ENCODE results near the gene CDIPT. TPM values are rescaled to one million over a fixed set of nuclear protein-coding genes. Genes with fewer than 3 reads are reported as not detected.
A peak's percentile ranks its signal among the peaks of the same experiment; 100 is the strongest.
"Not testable (repeated sequence)": the region's sequence is repeated elsewhere in the genome, so short reads cannot be mapped to it uniquely, and the experiment has no call there.

The CDIPT gene
- total RNA-seq, 1 donor from 2014 or later: 60.3 TPM

DNA sequence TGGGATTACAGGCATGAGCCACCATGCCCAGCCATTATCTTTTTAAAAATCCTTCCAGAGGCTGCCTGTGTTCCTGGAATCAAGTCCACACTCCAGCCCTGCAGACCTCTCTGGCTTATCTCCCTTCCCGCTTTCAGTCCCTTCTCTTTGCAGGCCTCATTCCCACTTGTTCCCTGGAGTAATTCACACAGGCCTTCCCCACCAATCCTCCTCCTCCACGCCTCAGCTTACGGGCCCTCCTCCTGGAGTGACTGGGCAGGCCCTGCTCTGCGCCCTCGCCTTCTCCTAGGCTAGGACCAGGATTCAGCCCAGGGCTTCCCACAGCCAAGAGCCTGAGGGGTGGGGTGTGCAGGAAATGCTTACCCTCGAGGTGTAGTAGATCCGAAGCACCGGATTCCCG is 2.8 kb downstream of the CDIPT start:
- DNase-seq (ENCODE audit: low read depth, low spot score): no peak

DNA sequence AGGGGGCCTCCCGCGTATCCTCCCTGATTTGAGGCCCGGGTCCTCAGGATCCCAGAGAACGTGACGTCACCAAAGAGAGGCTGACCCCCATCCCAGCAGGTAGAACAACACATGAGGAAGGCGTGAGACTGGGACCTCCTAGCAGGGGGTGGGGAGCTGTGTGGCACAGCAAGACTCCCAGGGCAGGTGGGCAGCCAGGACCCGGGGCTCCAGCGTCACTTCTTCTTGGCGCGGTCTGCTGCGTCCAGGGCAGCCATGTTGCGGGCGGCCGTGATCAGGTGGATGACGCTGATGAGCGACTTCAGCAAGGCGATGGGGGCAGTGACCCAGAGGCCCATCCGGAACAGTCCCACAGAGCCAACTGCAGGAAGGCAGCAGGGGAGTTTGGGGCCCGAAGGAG is 4.1 kb downstream of the CDIPT start:
- DNase-seq (ENCODE audit: low read depth, low spot score): no peak

DNA sequence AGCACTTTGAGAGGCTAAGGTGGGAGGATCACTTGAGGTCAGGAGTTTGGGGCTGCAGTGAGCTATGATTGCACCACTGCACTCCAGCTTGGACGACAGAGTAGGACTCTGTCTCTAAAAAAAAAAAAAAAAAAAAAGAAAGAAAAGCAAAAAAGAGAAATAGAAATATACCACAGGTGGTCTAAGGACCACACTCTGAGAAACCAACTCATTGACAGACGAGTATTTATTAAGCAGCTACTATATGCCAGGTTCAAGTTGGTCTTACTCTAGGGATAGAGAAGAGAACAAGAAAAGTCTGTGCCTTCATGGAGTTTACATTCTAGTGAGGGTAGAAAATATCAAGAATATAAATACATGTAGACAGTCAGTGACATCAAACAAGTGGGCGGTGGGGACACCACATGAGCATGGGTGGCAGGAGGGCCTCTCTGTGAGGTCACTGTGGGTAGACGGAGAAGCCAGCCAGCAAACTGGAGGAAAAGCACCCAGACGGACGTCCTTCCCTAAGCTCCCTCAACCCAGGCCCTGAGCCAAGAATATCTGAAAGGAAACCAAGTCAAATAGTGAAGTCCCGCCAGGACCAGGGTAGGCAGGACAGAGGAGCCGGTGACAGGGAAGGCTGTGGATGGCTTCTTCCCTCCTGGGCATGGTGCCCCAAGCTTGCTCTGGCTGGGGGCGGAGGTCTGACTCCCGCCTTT is 4.7 kb downstream of the CDIPT start:
- DNase-seq (ENCODE audit: low read depth, low spot score): no peak

DNA sequence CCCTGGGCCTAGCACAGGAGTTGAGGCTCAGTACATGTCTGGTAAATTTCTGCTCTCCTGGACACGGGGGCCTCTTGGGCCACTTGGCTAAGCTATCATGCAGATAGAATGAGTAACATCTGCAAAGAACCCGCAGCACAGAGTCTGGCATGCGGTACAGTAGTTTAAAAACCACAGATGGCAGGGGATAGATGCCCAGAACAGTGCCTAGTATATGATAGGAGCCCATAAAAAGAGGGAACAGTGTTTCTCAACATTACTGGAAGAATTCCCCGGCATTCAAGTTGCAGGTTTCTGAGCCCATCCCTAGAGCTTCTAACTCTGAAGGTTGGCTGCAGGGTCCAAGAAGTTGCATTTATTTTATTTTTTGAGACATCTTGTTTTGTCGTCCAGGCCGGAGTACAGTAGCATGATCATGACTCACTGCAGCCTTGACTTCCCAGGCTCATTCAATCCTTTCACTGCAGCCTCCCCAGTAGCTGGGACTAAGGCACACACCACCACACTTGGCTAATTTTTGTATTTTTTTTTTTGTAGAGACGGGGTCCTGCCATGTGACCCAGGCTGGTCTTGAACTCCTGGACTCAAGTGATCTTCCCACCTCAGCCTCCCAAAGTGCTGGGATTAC is 5.8 kb downstream of the CDIPT start:
- no peak for DNase-seq (ENCODE audit: low read depth, low spot score)

DNA sequence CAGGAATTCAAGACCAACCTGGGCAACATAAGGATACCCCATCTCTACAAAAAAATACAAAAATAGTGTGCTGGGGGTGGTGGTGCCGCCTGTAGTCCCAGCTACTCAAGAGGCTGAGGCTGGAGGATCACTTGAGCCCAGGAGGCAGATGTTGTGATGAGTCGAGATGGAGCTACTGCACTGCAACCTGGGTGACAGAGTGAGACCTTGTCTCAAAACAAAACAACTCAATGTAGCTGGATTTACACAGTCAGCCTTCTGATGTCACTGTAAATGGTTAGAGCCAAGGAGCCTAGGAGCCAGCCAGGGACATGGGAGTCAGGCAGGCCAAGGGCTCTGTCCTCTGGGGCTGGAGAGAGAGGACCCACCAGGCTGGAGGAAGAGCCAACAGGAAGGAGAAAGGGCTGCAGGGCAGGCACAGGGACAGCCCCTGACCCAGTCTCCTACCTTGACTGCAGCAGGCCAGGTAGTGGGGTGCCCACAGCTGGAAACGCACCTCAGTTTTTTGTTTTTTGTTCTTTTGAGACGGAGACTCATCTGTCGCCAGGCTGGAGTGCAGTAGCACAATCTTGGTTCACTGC is 8.4 kb downstream of the CDIPT start:
- DNase-seq (ENCODE audit: low read depth, low spot score): no peak

DNA sequence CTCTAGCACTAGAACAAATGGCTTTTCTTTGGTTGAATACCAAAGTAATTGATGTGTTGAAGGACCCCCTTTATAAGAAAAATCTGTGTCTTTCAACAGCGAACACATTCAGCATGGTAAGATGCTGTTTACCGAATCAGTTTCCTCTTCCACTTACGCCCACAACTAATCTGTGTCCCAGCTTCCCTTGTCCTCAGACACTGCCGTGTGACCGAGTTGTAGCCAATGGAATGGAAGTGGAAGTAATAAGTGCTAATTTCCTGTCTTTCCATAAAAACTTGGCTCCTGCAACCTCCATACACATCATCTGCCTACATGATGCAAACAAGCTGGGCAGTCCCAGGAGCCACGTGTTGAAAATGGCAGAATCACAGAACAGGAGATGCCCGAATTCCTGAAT is 10.4 kb downstream of the CDIPT start:
- DNase-seq (ENCODE audit: low read depth, low spot score): peak; percentile 64

DNA sequence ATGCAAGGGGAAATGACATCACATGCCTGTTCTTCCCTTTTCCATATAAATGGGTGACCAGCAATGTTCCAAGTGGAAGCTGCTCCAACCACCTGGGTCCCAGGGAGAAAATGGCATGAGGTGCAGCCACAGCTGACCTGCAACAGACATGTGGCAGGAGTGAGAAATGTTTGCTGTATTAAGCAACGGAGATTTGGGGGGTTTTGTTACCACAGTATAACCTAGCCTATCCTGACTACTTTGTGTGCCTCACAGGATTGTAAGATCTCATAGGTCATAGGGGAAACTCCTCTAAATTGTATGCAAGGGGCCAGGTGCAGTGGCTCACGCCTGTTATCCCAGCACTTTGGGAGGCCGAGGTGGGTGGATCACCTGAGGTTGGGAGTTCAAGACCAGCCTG is 12.0 kb downstream of the CDIPT start:
- no peak for DNase-seq (ENCODE audit: low read depth, low spot score)

DNA sequence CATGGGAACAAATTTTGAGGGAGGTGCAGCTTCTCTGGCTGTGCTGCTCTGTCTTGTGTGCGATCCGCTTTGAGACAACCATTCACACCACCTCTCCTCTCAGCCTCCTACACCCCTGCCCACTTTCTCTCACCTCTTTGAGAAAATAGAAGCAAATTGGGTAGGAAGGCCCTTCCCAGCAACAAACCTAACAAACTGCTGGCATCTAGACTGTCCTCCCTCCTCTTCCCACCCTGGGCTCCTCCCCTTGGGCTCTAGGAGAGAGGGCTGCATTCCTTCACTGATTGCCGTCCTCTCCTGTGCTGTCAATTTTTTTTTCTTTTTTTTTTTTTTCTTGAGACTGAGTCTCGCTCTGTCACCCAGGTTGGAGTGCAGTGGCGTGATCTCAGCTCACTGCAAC is 13.5 kb downstream of the CDIPT start:
- no peak for DNase-seq (ENCODE audit: low read depth, low spot score)

DNA sequence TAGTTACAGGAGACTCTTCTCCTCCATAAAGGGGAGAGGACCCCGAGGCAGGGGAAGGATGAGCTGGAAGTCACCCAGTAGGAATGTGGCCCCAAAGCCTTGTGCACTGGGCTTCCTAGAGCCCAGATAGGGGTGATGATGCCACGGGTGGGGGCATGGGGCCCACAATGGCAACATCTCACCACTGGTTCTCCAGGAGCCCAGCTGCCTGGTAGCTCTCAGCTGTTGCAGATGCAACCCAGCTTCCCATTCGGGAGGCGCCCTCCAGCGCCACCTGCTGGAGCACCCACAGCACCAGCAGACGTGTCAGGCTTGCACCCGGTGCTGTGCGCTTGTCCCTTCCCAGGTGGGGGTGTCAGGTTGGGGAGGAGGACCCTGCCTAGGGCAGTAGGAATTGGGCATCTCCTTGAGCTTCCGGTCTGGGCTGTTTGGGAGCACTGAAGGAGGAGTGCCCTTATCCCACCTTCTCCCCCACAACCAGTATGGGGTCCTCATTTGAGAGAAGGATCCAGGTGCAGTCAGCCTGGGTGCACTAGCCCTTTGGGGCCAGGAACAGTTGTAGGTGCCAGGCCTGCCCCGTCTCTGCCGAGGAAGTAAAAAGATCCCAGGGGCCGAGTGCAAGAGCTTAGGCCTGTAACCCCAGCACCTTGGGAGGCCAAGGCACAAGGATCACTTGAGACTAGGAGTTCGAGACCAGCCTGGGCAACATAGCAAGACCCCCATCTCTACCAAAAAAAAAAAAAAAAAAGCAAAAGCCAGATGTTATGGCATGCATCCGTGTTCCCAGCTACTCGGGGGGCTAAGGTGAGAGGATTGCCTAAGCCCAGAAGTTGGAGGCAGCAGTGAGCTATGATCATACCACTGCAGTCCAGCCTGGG is 14.4 kb downstream of the CDIPT start:
- DNase-seq (ENCODE audit: low read depth, low spot score): peak; percentile 46

DNA sequence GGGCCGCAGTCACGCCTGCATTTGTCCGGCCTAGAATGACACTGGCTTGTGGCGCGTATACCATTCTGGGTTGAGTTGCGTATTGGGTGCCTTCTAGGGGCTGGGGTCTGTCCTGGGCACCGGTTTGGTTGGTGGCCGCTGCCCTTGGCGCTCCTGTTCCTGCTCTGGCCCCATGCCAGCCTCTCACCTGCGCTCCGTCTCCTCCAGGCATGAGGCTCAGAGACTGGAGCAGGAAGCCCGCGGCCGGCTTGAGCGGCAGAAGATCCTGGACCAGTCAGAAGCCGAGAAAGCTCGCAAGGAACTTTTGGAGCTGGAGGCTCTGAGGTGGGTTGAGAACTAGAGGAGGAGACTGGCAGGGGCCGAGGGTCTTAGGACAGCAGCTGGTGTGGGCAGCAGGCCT is 17.4 kb downstream of the CDIPT start:
- no peak for DNase-seq (ENCODE audit: low read depth, low spot score)

DNA sequence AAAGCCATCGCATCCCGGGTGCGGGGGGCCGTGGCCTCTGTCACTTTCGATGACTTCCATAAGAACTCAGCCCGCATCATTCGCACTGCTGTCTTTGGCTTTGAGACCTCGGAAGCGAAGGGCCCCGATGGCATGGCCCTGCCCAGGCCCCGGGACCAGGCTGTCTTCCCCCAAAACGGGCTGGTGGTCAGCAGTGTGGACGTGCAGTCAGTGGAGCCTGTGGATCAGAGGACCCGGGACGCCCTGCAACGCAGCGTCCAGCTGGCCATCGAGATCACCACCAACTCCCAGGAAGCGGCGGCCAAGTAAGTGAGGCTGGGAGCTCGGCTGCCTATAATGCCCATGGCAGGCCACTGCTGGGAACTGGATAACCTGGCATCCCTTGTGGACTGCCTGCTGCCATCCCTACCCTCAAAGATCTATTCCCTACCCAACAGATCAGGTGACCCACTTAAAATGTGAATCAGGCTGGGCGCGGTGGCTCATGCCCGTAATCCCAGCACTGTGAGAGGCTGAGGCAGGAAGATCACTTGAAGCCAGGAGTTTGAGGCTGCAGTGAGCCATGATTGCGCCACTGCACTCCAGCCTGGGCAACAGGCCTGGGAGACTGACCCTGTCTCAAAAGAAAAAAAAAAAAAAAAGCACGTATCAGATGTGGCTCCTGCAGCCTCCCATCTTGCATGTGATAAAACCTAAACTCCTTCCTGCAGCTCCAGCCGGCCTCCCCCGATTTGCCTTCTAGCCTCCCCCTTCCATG is 18.3 kb downstream of the CDIPT start:
- DNase-seq (ENCODE audit: low read depth, low spot score): no peak

DNA sequence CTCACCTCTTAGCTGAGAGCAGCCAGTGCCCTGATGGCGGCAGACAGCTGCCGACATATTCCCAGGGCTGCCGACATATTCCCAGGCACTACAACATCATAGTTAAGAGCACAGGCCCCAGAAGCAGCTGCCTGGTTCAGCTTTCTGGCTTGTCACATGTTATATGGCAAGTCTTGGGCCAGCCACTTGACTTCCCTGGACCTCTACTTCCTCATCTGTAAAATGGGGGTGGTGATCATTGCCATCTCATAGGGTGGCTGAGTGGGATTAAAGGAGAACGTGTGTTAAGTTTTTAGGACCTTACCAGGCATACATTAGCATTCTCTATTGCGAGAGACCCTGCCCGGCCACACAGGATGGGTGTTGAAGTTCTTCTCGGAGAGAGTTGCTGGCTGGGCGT is 19.1 kb downstream of the CDIPT start:
- DNase-seq (ENCODE audit: low read depth, low spot score): no peak

DNA sequence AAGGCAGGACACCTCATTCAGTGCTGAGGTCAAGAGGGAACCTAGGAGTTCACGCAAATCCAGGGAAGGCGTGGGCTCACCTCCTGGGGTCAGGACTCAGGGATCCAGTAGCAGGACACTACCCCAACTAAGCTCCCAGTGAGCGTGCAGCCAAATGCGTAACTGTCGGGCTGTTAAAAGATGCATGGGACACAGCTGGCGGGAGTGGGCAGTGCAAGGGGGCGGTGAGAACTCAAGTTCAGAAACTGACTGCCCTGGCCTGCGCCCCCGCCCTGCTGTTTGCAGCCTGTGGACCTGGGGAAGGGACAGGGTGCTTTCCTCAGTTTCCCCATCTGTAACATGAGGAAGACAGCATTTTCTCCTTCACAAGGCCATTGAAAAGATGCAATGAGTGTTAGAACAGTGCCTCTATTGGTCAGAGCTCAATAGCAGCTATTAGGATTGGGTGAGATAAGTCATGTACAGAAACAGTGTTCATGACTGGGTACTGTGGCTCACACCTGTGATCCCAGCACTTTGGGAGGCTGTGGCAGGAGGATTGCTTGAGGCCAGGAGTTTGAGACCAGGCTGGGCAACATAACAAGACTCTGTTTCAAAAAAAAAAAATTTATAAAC is 20.2 kb downstream of the CDIPT start:
- DNase-seq (ENCODE audit: low read depth, low spot score): no peak

DNA sequence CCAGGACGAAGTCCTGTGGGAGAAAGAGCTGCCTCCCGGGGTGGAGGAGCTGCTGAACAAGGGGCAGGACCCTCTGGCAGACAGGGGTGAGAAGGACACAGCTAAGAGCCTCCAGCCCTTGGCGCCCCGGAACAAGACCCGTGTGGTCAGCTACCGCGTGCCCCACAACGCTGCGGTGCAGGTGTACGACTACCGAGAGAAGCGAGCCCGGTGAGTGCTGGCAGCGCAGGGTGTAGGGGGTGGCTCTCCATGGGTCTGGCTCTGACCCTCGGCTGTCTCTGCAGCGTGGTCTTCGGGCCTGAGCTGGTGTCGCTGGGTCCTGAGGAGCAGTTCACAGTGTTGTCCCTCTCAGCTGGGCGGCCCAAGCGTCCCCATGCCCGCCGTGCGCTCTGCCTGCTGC is 21.4 kb downstream of the CDIPT start:
- DNase-seq (ENCODE audit: low read depth, low spot score): no peak

DNA sequence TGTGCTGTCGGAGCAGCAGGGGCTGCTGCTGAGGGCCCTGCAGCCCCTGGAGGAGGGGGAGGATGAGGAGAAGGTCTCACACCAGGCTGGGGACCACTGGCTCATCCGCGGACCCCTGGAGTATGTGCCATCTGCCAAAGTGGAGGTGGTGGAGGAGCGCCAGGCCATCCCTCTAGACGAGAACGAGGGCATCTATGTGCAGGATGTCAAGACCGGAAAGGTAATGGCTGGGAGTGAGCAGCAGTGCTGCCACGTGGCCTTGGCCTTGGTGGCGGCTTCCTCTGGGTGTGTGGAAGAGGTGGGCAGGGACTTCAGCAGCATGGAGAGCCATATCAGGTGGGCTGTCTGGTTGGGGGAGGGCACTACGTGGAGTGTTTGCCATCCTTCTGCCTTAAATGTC is 22.8 kb downstream of the CDIPT start:
- no peak for DNase-seq (ENCODE audit: low read depth, low spot score)

DNA sequence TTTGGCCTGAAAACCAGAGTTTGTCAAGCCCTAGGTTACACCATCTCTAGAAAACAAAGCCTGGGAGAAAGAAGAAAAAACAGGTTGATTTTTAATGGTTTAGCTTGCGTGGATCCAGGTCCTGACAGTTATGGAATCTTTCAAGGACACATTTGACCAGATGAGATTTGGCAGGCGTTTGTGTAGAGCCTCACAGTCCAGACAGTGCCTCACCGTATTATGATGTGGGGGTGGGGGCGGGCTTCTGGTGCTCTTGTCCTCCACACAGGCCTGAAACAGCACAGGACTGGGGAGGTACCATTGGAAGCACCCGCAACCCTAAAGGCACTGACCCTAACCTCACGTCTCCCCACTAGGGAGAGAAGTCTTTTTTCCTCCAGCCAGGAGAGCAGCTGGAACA is 23.2 kb downstream of the CDIPT start:
- DNase-seq (ENCODE audit: low read depth, low spot score): no peak

DNA sequence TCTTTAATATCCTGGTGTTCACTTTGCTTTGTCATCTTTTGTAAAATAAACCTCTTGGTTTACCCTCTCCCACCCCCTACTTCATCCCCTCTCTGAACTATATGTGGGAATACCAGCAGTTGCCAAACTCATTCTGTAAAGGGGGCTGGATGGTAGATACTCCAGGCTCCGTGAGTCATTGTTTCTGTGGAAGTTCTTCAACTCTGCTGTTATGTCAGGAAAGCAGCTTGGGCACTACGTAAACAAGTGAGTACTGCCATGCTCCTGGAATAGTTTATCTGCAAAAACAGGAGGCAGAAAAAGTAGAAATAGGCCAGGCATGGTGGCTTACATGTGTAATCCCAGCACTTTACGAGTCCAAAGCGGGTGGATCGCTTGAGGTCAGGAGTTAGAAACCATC is 25.2 kb downstream of the CDIPT start:
- DNase-seq (ENCODE audit: low read depth, low spot score): no peak

DNA sequence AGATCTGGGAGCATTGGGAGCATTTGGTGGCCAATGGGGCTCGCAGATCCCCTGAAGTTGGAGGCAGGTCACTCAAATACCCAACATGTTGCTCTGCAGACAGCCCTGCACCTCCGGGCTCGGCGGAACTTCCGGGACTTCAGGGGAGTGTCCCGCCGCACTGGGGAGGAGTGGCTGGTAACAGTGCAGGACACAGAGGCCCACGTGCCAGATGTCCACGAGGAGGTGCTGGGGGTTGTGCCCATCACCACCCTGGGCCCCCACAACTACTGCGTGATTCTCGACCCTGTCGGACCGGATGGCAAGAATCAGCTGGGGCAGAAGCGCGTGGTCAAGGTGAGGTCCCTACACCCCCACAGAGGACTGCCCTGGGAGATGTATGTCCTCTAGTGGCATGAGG is 26.4 kb downstream of the CDIPT start:
- no peak for DNase-seq (ENCODE audit: low read depth, low spot score)

DNA sequence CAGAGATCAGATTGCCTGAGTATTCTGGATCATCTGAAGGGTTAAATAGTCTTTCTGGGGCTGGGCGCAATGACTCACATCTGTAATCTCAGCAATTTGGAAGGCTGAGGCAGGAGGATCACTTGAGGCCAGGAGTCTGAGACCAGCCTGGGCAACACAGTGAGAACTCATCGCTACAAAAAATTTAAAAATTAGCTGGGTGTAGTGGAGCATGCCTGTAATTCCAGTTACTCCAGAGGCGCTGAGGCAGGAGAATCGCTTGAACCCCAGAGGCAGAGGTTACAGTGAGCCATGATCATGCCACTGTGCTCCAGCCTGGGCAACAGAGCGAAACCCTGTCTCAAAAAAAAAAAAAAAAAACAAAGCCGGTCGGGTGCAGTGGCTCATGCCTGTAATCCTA is 27.1 kb downstream of the CDIPT start:
- no peak for DNase-seq (ENCODE audit: low read depth, low spot score)

DNA sequence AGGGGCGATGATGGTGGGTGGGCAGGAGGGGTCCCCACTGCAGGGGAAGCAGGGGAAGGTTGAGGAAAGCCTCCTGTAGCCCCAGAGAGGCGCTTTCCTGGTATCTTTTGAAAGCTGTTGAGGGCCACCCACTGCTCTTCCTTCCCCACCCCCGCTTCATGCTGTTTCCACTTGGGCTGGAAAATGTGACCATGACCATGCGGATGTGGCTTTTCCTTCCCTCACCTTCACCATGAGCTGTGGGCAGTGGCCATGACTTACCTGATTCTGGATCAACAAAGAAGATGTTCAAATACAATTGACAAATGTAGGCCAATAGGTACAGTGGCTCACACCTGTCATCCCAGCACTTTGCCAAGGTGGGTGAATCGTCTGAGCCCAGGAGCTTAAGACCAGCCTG is 28.9 kb downstream of the CDIPT start:
- DNase-seq (ENCODE audit: low read depth, low spot score): no peak

DNA sequence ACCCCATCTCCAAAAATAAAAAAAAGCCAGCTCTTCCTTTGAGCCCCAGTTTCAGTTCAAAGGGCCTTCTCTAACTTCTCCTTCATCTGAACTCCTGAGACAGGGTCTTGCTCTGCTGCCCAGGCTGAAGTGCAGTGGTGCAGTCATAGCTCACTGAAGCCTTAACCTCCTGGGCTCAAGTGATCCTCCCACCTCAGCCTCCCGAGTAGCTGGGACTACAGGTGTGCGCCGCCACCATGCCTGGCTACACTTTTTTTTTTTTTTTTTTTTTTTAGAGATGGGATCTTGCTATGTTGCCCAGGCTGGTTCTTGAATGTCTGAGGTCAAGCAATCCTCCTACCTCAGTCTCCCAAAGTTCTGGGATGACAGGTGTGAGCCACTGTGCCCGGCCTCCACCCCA is 29.8 kb downstream of the CDIPT start:
- not testable (repeated sequence) for DNase-seq (ENCODE audit: low read depth, low spot score)
